GM20000 (cell line): Measurements from ENCODE around the gene RIMS4.

ENCODE experiments used
- DNase-seq: peaks from one replicate; pipeline ENCODE4 v3.0.0; 2012; ENCODE audit warnings: low spot score
- TF ChIP-seq, protein P1 (sequence below): IDR thresholded peaks from 2 replicates; pipeline ENCODE4 v1.5.1; 2012; ENCODE audit warnings: mild to moderate bottlenecking, control low read depth; ENCODE audit errors: extremely low read depth, missing control alignments

The RIMS4 gene

DNA sequence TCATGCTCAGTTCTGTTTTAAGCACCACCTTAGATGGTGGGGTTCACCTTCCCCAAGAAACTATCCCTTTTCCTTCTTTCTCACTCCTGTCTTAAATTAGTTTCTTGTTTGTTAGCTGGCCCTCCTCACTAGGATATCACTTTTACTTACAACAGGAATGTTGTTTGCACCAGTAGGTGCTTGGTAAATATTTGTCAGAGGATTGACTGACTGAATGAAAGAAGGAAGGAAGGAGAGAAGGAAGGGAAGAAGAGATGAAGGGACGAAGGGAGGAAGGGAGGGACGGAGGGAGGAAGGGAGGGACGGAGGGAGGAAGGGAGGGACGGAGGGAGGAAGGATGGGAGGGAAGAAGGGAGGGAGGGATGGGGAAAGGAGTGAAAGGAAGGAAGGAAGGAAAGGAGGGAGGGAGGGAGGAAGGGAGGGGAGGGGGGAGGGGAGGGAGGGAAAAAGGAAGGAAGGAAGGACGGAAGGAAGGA, 65.2 kb downstream of the RIMS4 start:
- DNase-seq, result no peak
- TF ChIP-seq, protein P1, sequence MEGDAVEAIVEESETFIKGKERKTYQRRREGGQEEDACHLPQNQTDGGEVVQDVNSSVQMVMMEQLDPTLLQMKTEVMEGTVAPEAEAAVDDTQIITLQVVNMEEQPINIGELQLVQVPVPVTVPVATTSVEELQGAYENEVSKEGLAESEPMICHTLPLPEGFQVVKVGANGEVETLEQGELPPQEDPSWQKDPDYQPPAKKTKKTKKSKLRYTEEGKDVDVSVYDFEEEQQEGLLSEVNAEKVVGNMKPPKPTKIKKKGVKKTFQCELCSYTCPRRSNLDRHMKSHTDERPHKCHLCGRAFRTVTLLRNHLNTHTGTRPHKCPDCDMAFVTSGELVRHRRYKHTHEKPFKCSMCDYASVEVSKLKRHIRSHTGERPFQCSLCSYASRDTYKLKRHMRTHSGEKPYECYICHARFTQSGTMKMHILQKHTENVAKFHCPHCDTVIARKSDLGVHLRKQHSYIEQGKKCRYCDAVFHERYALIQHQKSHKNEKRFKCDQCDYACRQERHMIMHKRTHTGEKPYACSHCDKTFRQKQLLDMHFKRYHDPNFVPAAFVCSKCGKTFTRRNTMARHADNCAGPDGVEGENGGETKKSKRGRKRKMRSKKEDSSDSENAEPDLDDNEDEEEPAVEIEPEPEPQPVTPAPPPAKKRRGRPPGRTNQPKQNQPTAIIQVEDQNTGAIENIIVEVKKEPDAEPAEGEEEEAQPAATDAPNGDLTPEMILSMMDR, result no peak

DNA sequence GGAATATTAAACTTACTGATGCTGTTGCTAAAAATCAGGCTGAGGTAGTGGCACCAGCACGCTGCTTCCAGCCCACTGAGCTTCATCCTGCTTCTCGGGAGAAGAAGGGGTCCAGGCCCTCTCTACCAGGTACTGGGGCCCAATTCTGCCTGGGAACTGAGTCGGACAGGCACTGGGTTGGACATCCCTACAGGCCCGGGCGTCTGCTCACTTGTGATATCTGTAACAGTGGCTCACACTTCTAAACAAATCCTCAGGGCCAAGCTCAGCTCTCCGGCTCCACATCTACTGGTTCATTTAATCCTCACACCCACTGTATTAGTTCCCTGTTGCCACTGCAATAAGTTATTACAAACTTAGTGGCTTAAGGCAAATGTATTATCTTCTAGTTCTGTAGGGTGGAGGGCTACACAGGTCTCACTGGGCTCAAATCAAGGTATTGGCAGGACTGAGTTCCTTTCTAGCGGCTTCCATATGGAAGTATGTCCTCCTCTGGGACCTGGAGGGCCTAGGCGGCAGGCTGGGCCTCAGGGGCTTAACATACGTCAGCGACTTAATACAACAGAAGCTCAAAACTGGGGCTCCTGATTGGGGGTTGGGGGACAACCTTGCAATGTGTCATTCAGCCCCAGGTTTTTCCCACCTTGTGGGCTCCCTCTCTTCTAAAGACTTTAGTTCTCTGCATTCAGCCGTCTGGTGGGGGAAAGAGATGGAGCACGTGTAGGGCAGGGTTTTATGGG, 66.3 kb downstream of the RIMS4 start:
- no peak for DNase-seq
- TF ChIP-seq, protein P1, result no peak

DNA sequence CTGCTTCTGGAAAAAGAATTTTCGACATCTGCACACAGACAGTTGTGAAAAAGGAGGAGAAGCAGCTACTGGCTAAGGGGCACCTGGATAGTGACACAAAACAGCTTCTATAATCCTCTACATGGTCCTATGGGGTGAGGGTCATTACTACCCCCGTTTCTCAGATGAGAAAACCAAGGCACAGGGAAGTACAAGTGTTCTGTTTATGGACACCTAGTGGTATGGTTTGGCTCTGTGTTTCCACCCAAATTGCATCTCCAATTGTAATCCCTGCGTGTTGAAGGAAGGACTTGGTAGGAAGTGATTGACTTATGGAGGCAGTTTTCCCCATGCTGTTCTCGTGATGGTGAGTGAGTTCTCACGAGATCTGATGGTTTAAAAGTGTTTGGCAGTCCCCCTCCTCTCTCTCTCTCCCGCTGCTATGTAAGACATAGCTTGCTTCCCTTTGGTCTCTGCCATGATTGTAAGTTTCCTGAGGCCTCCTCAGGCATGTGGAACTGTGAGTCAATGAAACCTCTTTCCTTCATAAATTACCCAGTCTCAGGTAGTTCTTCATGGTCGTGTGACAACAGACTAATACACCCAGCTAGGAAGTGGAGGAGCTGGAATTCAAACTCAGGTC, 67.2 kb downstream of the RIMS4 start:
- DNase-seq, result no peak
- TF ChIP-seq, protein P1, result no peak

- TF ChIP-seq, protein P1, result no peak
- DNase-seq, result no peak
Observed at GRCh38 chr20:44742304-44743079, 67.9 kb downstream of the RIMS4 start.

DNA sequence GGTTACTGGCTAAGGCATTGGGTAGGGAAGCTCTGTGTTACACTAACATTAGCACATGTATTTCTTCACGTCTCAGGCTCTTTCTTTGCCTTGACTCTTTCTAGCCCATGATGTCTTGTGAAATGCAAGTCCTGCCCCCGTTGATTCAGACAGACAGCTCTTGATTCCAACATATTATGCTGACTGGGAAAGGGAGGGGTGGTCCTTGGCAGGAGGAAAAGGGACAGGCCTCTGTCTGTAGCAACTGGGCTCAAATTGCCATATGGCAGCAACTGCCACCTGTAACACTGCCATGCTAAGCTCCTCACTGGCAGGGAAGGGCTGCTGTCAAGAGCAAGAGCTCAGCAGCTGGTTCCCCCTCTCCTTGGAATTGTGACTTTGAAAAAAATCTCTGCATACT, 70.4 kb downstream of the RIMS4 start:
- DNase-seq, result no peak
- TF ChIP-seq, protein P1, result no peak

DNA sequence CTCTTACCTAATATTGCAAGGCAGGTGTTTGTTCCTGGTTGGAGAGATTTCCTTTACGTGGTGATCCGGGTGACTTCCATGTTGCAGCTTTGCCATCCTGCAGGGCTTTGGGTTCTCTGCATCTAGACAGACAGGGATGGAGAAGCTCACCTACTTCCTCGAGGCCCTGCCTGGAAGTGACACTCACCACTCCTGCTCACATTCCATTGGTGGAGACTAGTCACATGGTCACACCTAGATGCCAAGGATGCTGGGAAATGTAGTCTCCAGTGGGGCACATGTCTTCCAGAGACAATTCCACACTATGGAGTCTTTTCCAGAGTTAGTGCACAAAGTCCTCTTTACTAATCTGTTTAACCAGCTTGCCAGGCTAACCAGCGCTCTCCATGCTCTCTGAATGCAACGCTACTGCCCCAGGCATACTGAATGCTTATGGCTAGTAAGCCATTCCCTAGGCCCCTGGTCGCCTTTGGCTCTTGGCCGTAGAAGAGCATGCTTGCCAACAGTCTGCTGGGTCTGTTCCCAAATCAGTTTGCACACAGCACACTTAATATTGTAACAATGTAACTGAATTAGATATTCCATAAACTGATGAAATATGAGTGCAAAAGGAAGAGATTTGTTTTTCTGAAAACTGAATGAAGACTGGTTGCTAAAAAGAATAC, 71.4 kb downstream of the RIMS4 start:
- peak; percentile 83 for DNase-seq
- TF ChIP-seq, protein P1, result no peak
